ENCODE results near the gene PIMREG.

The PIMREG gene

GRCh38 chr17:6437956-6438355, 6.3 kb upstream of the PIMREG start:
- Histone ChIP-seq H3K27ac (ENCODE audit: low read length) (no peak overlapping the region), H3K4me3 (ENCODE audit: low read length) (no peak overlapping the region), H3K27me3 (ENCODE audit: control insufficient read depth, insufficient read depth, low read length) (no peaks in the 10 kb centered on the region), H3K36me3 (ENCODE audit: control insufficient read depth, insufficient read depth, low read length) (no peaks in the 10 kb centered on the region), H3K4me1 (ENCODE audit: control insufficient read depth, insufficient read depth, low read length) (peaks cover 7% of the 10 kb centered on the region; the same call in 1 of the 2 replicates), H3K9me3 (ENCODE audit: control insufficient read depth, insufficient read depth, low read length) (no peaks in the 10 kb centered on the region)
- DNase-seq (ENCODE audit: low read depth, low spot score): no peak
- no CpG with 5 or more reads among the region's 3 CpGs for WGBS (ENCODE audit: insufficient coverage, insufficient read length)

- Histone ChIP-seq H3K9me3 (ENCODE audit: control insufficient read depth, insufficient read depth, low read length) (no peaks in the 10 kb centered on the region), H3K27me3 (ENCODE audit: control insufficient read depth, insufficient read depth, low read length) (no peaks in the 10 kb centered on the region), H3K4me1 (ENCODE audit: control insufficient read depth, insufficient read depth, low read length) (peaks cover 7% of the 10 kb centered on the region; the same call in 1 of the 2 replicates), H3K4me3 (ENCODE audit: low read length) (no peak overlapping the region), H3K36me3 (ENCODE audit: control insufficient read depth, insufficient read depth, low read length) (no peaks in the 10 kb centered on the region), H3K27ac (ENCODE audit: low read length) (no peak overlapping the region)
- no CpG with 5 or more reads among the region's 4 CpGs for WGBS (ENCODE audit: insufficient coverage, insufficient read length)
- no peak for DNase-seq (ENCODE audit: low read depth, low spot score)
Observed at GRCh38 chr17:6439951-6440350, 4.3 kb upstream of the PIMREG start.

DNA sequence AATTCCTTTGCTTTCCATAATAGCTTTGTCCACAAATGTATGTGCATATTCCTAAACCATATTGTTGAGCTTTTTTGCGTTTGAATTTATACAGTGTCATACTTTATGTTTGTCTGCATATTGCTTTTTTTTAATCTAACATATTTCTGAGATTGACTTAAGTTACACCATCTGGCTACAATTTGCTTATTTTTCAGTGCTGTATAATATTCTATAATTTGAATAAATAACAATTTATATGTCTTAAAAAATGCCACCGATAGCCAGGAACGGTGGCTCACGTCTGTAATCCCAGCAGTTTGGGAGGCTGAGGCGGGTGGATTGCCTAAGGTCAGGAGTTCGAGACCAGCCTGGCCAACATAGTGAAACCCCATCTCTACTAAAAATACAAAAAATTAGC, 1.5 kb upstream of the PIMREG start:
- Histone ChIP-seq H3K4me1 (ENCODE audit: control insufficient read depth, insufficient read depth, low read length) (peaks cover 7% of the 10 kb centered on the region; the same call in 1 of the 2 replicates), H3K9me3 (ENCODE audit: control insufficient read depth, insufficient read depth, low read length) (no peaks in the 10 kb centered on the region), H3K36me3 (ENCODE audit: control insufficient read depth, insufficient read depth, low read length) (peaks cover 15% of the 10 kb centered on the region), H3K27me3 (ENCODE audit: control insufficient read depth, insufficient read depth, low read length) (no peaks in the 10 kb centered on the region), H3K27ac (ENCODE audit: low read length) (no peak overlapping the region), H3K4me3 (ENCODE audit: low read length) (no peak overlapping the region)
- no CpG with 5 or more reads among the region's 6 CpGs for WGBS (ENCODE audit: insufficient coverage, insufficient read length)
- no peak for DNase-seq (ENCODE audit: low read depth, low spot score)

DNA sequence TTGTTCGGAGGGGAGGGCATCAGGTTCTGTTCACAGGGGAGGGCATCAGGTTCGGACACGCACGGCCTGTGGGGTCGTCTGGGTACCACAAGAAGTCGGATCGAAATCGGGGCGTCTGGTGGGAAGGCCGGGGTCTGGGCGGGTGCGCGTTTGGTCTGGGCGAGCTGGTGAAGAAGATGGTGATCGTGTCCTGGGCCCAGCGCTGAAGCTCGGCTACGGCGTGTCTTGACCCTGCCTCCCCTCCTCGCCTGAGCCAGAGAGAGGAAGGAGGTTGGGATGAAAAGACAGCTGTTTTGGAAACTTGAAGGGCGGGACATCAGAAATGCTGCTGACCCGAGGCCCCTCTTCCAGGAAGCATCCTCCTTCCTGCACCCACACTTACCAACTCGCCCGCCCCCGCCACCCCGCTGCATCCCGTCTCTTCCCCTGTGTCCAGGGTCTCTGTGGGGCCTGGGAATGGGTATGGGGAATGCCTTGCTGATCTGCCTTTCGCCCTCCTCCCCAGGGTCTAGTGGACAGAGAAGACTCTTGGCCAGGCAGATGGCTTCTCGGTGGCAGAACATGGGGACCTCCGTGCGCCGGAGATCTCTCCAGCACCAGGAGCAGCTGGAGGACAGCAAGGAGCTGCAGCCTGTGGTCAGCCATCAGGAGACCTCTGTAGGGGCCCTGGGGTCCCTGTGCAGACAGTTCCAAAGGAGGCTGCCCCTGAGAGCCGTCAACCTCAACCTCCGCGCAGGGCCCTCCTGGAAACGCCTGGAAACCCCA, 498 bp downstream of the PIMREG start:
- Histone ChIP-seq H3K27ac (ENCODE audit: low read length) (no peak overlapping the region), H3K36me3 (ENCODE audit: control insufficient read depth, insufficient read depth, low read length) (peaks cover 23% of the 10 kb centered on the region), H3K9me3 (ENCODE audit: control insufficient read depth, insufficient read depth, low read length) (no peaks in the 10 kb centered on the region), H3K4me3 (ENCODE audit: low read length) (peak overlapping the region; percentile 84), H3K27me3 (ENCODE audit: control insufficient read depth, insufficient read depth, low read length) (no peaks in the 10 kb centered on the region), H3K4me1 (ENCODE audit: control insufficient read depth, insufficient read depth, low read length) (peaks cover 4% of the 10 kb centered on the region; the same call in 1 of the 2 replicates)
- DNase-seq (ENCODE audit: low read depth, low spot score): no peak
- WGBS (ENCODE audit: insufficient coverage, insufficient read length): no CpG with 5 or more reads among the region's 36 CpGs

DNA sequence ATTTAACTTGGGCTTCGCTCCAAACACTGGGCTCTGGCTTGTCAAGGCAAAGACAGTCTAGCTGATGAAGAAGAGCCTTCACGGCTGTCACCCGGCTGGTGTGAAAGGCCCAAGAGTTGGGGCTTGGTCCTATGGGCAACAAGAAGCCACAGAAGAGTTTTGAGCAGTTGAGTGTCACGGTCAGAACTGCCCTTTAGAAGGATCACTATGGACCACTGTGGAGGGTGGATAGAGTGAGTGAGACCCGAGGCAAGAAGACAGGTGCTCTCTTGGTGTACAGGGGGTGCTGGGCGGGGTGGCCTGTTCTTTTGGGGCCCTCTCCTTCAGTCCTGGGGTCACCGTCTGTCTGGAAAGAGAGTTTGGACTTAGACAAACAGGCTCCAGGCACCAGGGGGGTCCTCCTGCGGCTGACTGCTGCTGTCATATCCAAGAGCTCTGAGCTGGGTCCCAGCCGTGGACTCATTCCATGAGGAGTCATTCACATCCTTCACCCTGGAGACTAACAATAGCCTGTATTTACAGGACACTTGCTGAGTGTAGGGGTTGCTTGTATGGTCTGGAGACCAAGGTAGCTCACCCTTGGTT, 2.4 kb downstream of the PIMREG start:
- DNase-seq (ENCODE audit: low read depth, low spot score): no peak
- WGBS (ENCODE audit: insufficient coverage, insufficient read length): no CpG with 5 or more reads among the region's 9 CpGs
- no peaks in the 10 kb centered on the region for H3K27me3 ChIP-seq (ENCODE audit: control insufficient read depth, insufficient read depth, low read length)
- peaks cover 29% of the 10 kb centered on the region for H3K36me3 ChIP-seq (ENCODE audit: control insufficient read depth, insufficient read depth, low read length)
- H3K4me3 ChIP-seq (ENCODE audit: low read length): no peak overlapping the region
- no peaks in the 10 kb centered on the region for H3K9me3 ChIP-seq (ENCODE audit: control insufficient read depth, insufficient read depth, low read length)
- no peaks in the 10 kb centered on the region for H3K4me1 ChIP-seq (ENCODE audit: control insufficient read depth, insufficient read depth, low read length)
- no peak overlapping the region for H3K27ac ChIP-seq (ENCODE audit: low read length)

- Histone ChIP-seq H3K4me1 (ENCODE audit: control insufficient read depth, insufficient read depth, low read length) (peaks cover 3% of the 10 kb centered on the region), H3K36me3 (ENCODE audit: control insufficient read depth, insufficient read depth, low read length) (peaks cover 29% of the 10 kb centered on the region), H3K9me3 (ENCODE audit: control insufficient read depth, insufficient read depth, low read length) (no peaks in the 10 kb centered on the region), H3K4me3 (ENCODE audit: low read length) (no peak overlapping the region), H3K27ac (ENCODE audit: low read length) (no peak overlapping the region), H3K27me3 (ENCODE audit: control insufficient read depth, insufficient read depth, low read length) (no peaks in the 10 kb centered on the region)
- no peak for DNase-seq (ENCODE audit: low read depth, low spot score)
- WGBS (ENCODE audit: insufficient coverage, insufficient read length): no CpG with 5 or more reads among the region's 6 CpGs
Observed at GRCh38 chr17:6448473-6448872, 4.2 kb downstream of the PIMREG start.

DNA sequence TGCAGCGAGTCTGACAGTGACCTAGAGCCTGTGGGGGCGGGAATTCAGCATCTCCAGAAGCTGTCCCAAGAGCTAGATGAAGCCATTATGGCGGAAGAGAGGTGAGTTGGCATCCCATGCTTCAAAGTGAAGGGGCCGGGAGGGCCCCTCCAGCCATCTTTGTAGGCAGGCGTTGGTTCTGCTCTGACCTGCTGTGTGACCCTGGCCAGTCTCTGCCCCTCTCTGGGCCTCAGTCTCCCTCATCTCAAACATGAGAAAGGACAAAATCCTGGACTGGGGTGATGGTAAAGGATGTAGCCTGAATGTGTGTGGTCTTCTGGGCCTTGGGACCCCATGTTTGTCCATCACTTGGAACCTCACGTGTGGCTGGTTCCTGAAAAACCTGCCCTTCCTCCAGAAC, 5.1 kb downstream of the PIMREG start:
- Histone ChIP-seq H3K36me3 (ENCODE audit: control insufficient read depth, insufficient read depth, low read length) (peaks cover 29% of the 10 kb centered on the region), H3K27me3 (ENCODE audit: control insufficient read depth, insufficient read depth, low read length) (no peaks in the 10 kb centered on the region), H3K27ac (ENCODE audit: low read length) (no peak overlapping the region), H3K4me3 (ENCODE audit: low read length) (no peak overlapping the region), H3K4me1 (ENCODE audit: control insufficient read depth, insufficient read depth, low read length) (peaks cover 4% of the 10 kb centered on the region), H3K9me3 (ENCODE audit: control insufficient read depth, insufficient read depth, low read length) (no peaks in the 10 kb centered on the region)
- WGBS (ENCODE audit: insufficient coverage, insufficient read length): no CpG with 5 or more reads among the region's 6 CpGs
- no peak for DNase-seq (ENCODE audit: low read depth, low spot score)

GRCh38 chr17:6450926-6451832, 6.9 kb downstream of the PIMREG start:
- Histone ChIP-seq H3K36me3 (ENCODE audit: control insufficient read depth, insufficient read depth, low read length) (peaks cover 24% of the 10 kb centered on the region), H3K9me3 (ENCODE audit: control insufficient read depth, insufficient read depth, low read length) (no peaks in the 10 kb centered on the region), H3K27ac (ENCODE audit: low read length) (no peak overlapping the region), H3K4me1 (ENCODE audit: control insufficient read depth, insufficient read depth, low read length) (peaks cover 6% of the 10 kb centered on the region), H3K27me3 (ENCODE audit: control insufficient read depth, insufficient read depth, low read length) (no peaks in the 10 kb centered on the region), H3K4me3 (ENCODE audit: low read length) (no peak overlapping the region)
- no peak for DNase-seq (ENCODE audit: low read depth, low spot score)
- no CpG with 5 or more reads among the region's 12 CpGs for WGBS (ENCODE audit: insufficient coverage, insufficient read length)

GRCh38 chr17:6452471-6453266, 8.4 kb downstream of the PIMREG start:
- Histone ChIP-seq H3K36me3 (ENCODE audit: control insufficient read depth, insufficient read depth, low read length) (peaks cover 15% of the 10 kb centered on the region), H3K27me3 (ENCODE audit: control insufficient read depth, insufficient read depth, low read length) (no peaks in the 10 kb centered on the region), H3K27ac (ENCODE audit: low read length) (no peak overlapping the region), H3K4me1 (ENCODE audit: control insufficient read depth, insufficient read depth, low read length) (peaks cover 8% of the 10 kb centered on the region), H3K4me3 (ENCODE audit: low read length) (no peak overlapping the region), H3K9me3 (ENCODE audit: control insufficient read depth, insufficient read depth, low read length) (no peaks in the 10 kb centered on the region)
- WGBS (ENCODE audit: insufficient coverage, insufficient read length): no CpG with 5 or more reads among the region's 10 CpGs
- no peak for DNase-seq (ENCODE audit: low read depth, low spot score)
